ENCODE measurements around the gene GLUD1.

The GLUD1 gene

GRCh38 chr10:87068281-87068680 lies 26.4 kb downstream of the GLUD1 start:
- no peak for TF ChIP-seq OSR1 (CRISPR knock-in tag; IDR thresholded peaks at IDR 0.05)
- no peak for TF ChIP-seq ZNF70 (CRISPR knock-in tag; IDR thresholded peaks at IDR 0.05)
- TF ChIP-seq SNAI2 (CRISPR knock-in tag; IDR thresholded peaks at IDR 0.05): no peak
- no peak for TF ChIP-seq ZFP30 (CRISPR knock-in tag; IDR thresholded peaks at IDR 0.05)
- TF ChIP-seq TSHZ2 (CRISPR knock-in tag; IDR thresholded peaks at IDR 0.05): no peak
- no peak for ATAC-seq

GRCh38 chr10:87066865-87067264 lies 27.8 kb downstream of the GLUD1 start:
- TF ChIP-seq OSR1 (CRISPR knock-in tag; IDR thresholded peaks at IDR 0.05): no peak
- TF ChIP-seq ESRRG (CRISPR knock-in tag; IDR thresholded peaks at IDR 0.05): no peak
- no peak for TF ChIP-seq BACH2 (CRISPR knock-in tag; IDR thresholded peaks at IDR 0.05; ENCODE audit: borderline replicate concordance)
- no peak for TF ChIP-seq TOX (CRISPR knock-in tag; IDR thresholded peaks at IDR 0.05; ENCODE audit: borderline replicate concordance)
- TF ChIP-seq ZFP3 (CRISPR knock-in tag; IDR thresholded peaks at IDR 0.05): no peak
- TF ChIP-seq ZNF8 (CRISPR knock-in tag; IDR thresholded peaks at IDR 0.05): no peak
- no peak for TF ChIP-seq ZNF70 (CRISPR knock-in tag; IDR thresholded peaks at IDR 0.05)
- no peak for TF ChIP-seq ZFP30 (CRISPR knock-in tag; IDR thresholded peaks at IDR 0.05)
- TF ChIP-seq CREB5 (CRISPR knock-in tag; IDR thresholded peaks at IDR 0.05; ENCODE audit: low read depth): no peak
- no peak for ATAC-seq

- no peak for ATAC-seq
- TF ChIP-seq ZNF70 (CRISPR knock-in tag; IDR thresholded peaks at IDR 0.05) (no peak), OSR1 (CRISPR knock-in tag; IDR thresholded peaks at IDR 0.05) (no peak), PATZ1 (CRISPR knock-in tag; IDR thresholded peaks at IDR 0.05; ENCODE audit: borderline replicate concordance) (no peak), ARNTL (CRISPR knock-in tag; IDR thresholded peaks at IDR 0.05; ENCODE audit: borderline replicate concordance, low read depth) (no peak), ZFP30 (CRISPR knock-in tag; IDR thresholded peaks at IDR 0.05) (no peak), ISL1 (CRISPR knock-in tag; IDR thresholded peaks at IDR 0.05) (no peak), BACH2 (CRISPR knock-in tag; IDR thresholded peaks at IDR 0.05; ENCODE audit: borderline replicate concordance) (no peak), ZC3H10 (CRISPR knock-in tag; IDR thresholded peaks at IDR 0.05) (no peak), CSRNP3 (CRISPR knock-in tag; IDR thresholded peaks at IDR 0.05) (no peak), ZNF8 (CRISPR knock-in tag; IDR thresholded peaks at IDR 0.05) (no peak), TOX (CRISPR knock-in tag; IDR thresholded peaks at IDR 0.05; ENCODE audit: borderline replicate concordance) (no peak), ESRRG (CRISPR knock-in tag; IDR thresholded peaks at IDR 0.05) (no peak), CREB5 (CRISPR knock-in tag; IDR thresholded peaks at IDR 0.05; ENCODE audit: low read depth) (no peak)
Measured at GRCh38 chr10:87066178-87066577, 28.5 kb downstream of the GLUD1 start.

- no peak for ATAC-seq
- TF ChIP-seq SNAI2 (CRISPR knock-in tag; IDR thresholded peaks at IDR 0.05): no peak
- TF ChIP-seq PPARA (CRISPR knock-in tag; IDR thresholded peaks at IDR 0.05; ENCODE audit: borderline replicate concordance): no peak
- TF ChIP-seq TOX (CRISPR knock-in tag; IDR thresholded peaks at IDR 0.05; ENCODE audit: borderline replicate concordance): no peak
- no peak for TF ChIP-seq ISL1 (CRISPR knock-in tag; IDR thresholded peaks at IDR 0.05)
- TF ChIP-seq ZNF8 (CRISPR knock-in tag; IDR thresholded peaks at IDR 0.05): no peak
- no peak for TF ChIP-seq ZFP3 (CRISPR knock-in tag; IDR thresholded peaks at IDR 0.05)
- TF ChIP-seq ARNTL (CRISPR knock-in tag; IDR thresholded peaks at IDR 0.05; ENCODE audit: borderline replicate concordance, low read depth): no peak
- TF ChIP-seq ZFP30 (CRISPR knock-in tag; IDR thresholded peaks at IDR 0.05): no peak
- no peak for TF ChIP-seq ZC3H10 (CRISPR knock-in tag; IDR thresholded peaks at IDR 0.05)
- TF ChIP-seq OSR1 (CRISPR knock-in tag; IDR thresholded peaks at IDR 0.05): no peak
- no peak for TF ChIP-seq CSDC2 (CRISPR knock-in tag; IDR thresholded peaks at IDR 0.05)
- TF ChIP-seq ZNF565 (CRISPR knock-in tag; conservative IDR thresholded peaks at IDR 0.05; ENCODE audit: low read depth): no peak
- no peak for TF ChIP-seq CSRNP3 (CRISPR knock-in tag; IDR thresholded peaks at IDR 0.05)
- no peak for TF ChIP-seq GLIS3 (CRISPR knock-in tag; IDR thresholded peaks at IDR 0.05)
- no peak for TF ChIP-seq CREB5 (CRISPR knock-in tag; IDR thresholded peaks at IDR 0.05; ENCODE audit: low read depth)
- no peak for TF ChIP-seq POU6F1 (CRISPR knock-in tag; IDR thresholded peaks at IDR 0.05; ENCODE audit: borderline replicate concordance, low read depth)
Measured at GRCh38 chr10:87064651-87065050, 30.0 kb downstream of the GLUD1 start.

All from SK-N-SH treated with all-trans-retinoic acid at 6 μM for 48 hours (cell line).